Measurements from ENCODE around the gene POU2F3. TPM values are rescaled to one million over a fixed set of nuclear protein-coding genes. Genes with fewer than 3 reads are reported as not detected.

POU2F3 gene
- total and polyA plus RNA-seq, 2 of the 13 experiments (the other 11 are each of a cell fraction or from before 2014, with no cell fraction given) = not detected

DNA sequence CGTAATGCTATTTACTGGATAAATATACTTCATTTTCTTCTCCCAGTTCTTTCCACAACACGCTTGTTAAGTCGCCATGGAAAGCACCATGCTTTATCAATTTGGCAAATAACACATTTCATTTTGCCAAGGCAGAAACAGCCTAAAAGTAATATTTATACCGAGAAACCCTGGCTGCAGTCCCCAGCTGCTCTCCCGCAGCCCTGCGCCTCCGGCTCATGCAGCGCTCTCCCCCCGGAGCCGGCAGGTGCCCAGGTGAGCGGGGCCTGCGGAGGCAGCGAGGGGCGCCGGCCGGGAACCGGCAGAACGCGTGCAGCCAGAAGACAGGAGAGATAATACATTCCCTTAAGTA lies 95.6 kb downstream of the POU2F3 start:
- ChIA-PET POLR2A (interaction anchor here (1.0 to 2.5 kb wide), 10 partner anchors 11 to 150 kb away, joined by 3 to 11 read pairs (median 4); partner anchors contain the start of gene TLCD5), CTCF (ENCODE audit: low intra/inter-chr PET ratio, low total read pairs) (interaction anchor here (1.1 to 1.6 kb wide), 2 partner anchors 96 to 176 kb away, joined by 4 to 6 read pairs; partner anchors contain the start of gene GRIK4)
- Histone ChIP-seq H4K20me1 (ENCODE audit: insufficient read depth, low read length) (peaks cover 12% of the 10 kb centered on the region), H3K4me1 (ENCODE audit: insufficient read depth, low read length) (peaks cover 26% of the 10 kb centered on the region), H3K4me2 (ENCODE audit: low read depth, low read length) (peak overlapping the region; percentile 90), H3K27me3 (ENCODE audit: control insufficient read depth in 1 of 2, insufficient read depth in 2 of 2, low read length in 2 of 2) (no peaks in the 10 kb centered on the region; a peak in 1 of 5 replicates), H3K36me3 (replicated peaks in 1 of 2; ENCODE audit: control insufficient read depth in 1 of 2, insufficient read depth in 2 of 2, low read length in 2 of 2) (no peaks in the 10 kb centered on the region), H3K27ac (ENCODE audit: extremely low read length, insufficient read depth, low read length) (peak overlapping the region; percentile 86), H3K4me3 (replicated peaks in 1 of 3; ENCODE audit: insufficient read depth in 1 of 3, low read depth in 2 of 3, low read length in 3 of 3) (peak overlapping the region; percentile 80 to 96 (median 86)), H3K9ac (ENCODE audit: insufficient read depth, low read depth, low read length) (peak overlapping the region; percentile 84), H3K9me3 (ENCODE audit: low read length) (no peaks in the 10 kb centered on the region), H2AFZ (ENCODE audit: low read length) (peak overlapping the region; percentile 94), H3K79me2 (ENCODE audit: insufficient read depth, low read length) (peaks cover 39% of the 10 kb centered on the region)
- ATAC-seq (peak; percentile 46), DNase-seq (ENCODE audit: low spot score) (no peak), FAIRE-seq (no peak)
- 3% methylated on average over 3 of the region's 19 CpGs for WGBS (ENCODE audit: low lambda C conversion rate)
- in situ Hi-C loops (cut with HindIII; ENCODE audit: extremely low pct_ligation_motif_present, low pct_unique_long_range_greater_than_20kb) = loop anchor here (5.0 kb wide), 1 partner anchor 57 kb away; no protein-coding TSS in a partner anchor
- intact Hi-C loops (cut with micrococcal nuclease; ENCODE audit: unreplicated experiment) = loop anchor here (2.0 to 5.0 kb wide), 3 partner anchors 37 to 97 kb away; no protein-coding TSS in a partner anchor
- no TSS peak for BruUV-seq (replicated peaks)
- TF ChIP-seq KDM6A (CRISPR knock-in tag; IDR thresholded peaks at IDR 0.05; ENCODE audit: low read depth) = no peak
- TF ChIP-seq WIZ (CRISPR knock-in tag; IDR thresholded peaks at IDR 0.05) = no peak
- TF ChIP-seq RFX5 (IDR thresholded peaks at IDR 0.05; ENCODE audit: low read depth, low read length) = no peak
- no peak for TF ChIP-seq ZKSCAN5 (CRISPR knock-in tag; IDR thresholded peaks at IDR 0.05)
- TF ChIP-seq, protein P1, sequence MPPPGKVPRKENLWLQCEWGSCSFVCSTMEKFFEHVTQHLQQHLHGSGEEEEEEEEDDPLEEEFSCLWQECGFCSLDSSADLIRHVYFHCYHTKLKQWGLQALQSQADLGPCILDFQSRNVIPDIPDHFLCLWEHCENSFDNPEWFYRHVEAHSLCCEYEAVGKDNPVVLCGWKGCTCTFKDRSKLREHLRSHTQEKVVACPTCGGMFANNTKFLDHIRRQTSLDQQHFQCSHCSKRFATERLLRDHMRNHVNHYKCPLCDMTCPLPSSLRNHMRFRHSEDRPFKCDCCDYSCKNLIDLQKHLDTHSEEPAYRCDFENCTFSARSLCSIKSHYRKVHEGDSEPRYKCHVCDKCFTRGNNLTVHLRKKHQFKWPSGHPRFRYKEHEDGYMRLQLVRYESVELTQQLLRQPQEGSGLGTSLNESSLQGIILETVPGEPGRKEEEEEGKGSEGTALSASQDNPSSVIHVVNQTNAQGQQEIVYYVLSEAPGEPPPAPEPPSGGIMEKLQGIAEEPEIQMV (CRISPR knock-in tag; IDR thresholded peaks at IDR 0.05; ENCODE audit: low read depth) = no peak
- TF ChIP-seq, protein P2, sequence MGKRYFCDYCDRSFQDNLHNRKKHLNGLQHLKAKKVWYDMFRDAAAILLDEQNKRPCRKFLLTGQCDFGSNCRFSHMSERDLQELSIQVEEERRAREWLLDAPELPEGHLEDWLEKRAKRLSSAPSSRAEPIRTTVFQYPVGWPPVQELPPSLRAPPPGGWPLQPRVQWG (CRISPR knock-in tag; IDR thresholded peaks at IDR 0.05; ENCODE audit: borderline replicate concordance, low read depth) = no peak
- no peak for TF ChIP-seq RBM22 (optimal IDR thresholded peaks at IDR 0.05; ENCODE audit: low read length)
- no peak for TF ChIP-seq SRY (CRISPR knock-in tag; IDR thresholded peaks at IDR 0.05)
- TF ChIP-seq ZNF260 (CRISPR knock-in tag; IDR thresholded peaks at IDR 0.05; ENCODE audit: borderline replicate concordance, low read depth) = no peak
- no peak for TF ChIP-seq ZNF644 (CRISPR knock-in tag; IDR thresholded peaks at IDR 0.05; ENCODE audit: low read depth)
- TF ChIP-seq BCL6 (CRISPR knock-in tag; IDR thresholded peaks at IDR 0.05) = no peak
- TF ChIP-seq, protein P3, sequence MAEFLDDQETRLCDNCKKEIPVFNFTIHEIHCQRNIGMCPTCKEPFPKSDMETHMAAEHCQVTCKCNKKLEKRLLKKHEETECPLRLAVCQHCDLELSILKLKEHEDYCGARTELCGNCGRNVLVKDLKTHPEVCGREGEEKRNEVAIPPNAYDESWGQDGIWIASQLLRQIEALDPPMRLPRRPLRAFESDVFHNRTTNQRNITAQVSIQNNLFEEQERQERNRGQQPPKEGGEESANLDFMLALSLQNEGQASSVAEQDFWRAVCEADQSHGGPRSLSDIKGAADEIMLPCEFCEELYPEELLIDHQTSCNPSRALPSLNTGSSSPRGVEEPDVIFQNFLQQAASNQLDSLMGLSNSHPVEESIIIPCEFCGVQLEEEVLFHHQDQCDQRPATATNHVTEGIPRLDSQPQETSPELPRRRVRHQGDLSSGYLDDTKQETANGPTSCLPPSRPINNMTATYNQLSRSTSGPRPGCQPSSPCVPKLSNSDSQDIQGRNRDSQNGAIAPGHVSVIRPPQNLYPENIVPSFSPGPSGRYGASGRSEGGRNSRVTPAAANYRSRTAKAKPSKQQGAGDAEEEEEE (CRISPR knock-in tag; IDR thresholded peaks at IDR 0.05; ENCODE audit: borderline replicate concordance) = no peak
- peak; percentile 4; the same call in 1 of the 2 replicates for TF ChIP-seq SMAD3 (CRISPR knock-in tag; IDR thresholded peaks at IDR 0.05)
- no peak for TF ChIP-seq IRX3 (CRISPR knock-in tag; IDR thresholded peaks at IDR 0.05; ENCODE audit: borderline replicate concordance, low read depth)
- TF ChIP-seq ZNF839 (CRISPR knock-in tag; IDR thresholded peaks at IDR 0.05; ENCODE audit: borderline replicate concordance) = no peak
- TF ChIP-seq MTA1 (CRISPR knock-in tag; IDR thresholded peaks at IDR 0.05; ENCODE audit: borderline replicate concordance) = no peak
- TF ChIP-seq, protein P4, sequence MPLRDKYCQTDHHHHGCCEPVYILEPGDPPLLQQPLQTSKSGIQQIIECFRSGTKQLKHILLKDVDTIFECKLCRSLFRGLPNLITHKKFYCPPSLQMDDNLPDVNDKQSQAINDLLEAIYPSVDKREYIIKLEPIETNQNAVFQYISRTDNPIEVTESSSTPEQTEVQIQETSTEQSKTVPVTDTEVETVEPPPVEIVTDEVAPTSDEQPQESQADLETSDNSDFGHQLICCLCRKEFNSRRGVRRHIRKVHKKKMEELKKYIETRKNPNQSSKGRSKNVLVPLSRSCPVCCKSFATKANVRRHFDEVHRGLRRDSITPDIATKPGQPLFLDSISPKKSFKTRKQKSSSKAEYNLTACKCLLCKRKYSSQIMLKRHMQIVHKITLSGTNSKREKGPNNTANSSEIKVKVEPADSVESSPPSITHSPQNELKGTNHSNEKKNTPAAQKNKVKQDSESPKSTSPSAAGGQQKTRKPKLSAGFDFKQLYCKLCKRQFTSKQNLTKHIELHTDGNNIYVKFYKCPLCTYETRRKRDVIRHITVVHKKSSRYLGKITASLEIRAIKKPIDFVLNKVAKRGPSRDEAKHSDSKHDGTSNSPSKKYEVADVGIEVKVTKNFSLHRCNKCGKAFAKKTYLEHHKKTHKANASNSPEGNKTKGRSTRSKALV (CRISPR knock-in tag; IDR thresholded peaks at IDR 0.05) = no peak
- TF ChIP-seq THAP11 (CRISPR knock-in tag; IDR thresholded peaks at IDR 0.05) = no peak
- 0 out of 2 replicates have a peak, but pooled peaks have one; percentile 23 for TF ChIP-seq ARID2 (CRISPR knock-in tag; IDR thresholded peaks at IDR 0.05; ENCODE audit: borderline replicate concordance)
- TF ChIP-seq GZF1 (CRISPR knock-in tag; IDR thresholded peaks at IDR 0.05) = no peak
- no peak for TF ChIP-seq ZBTB8A (CRISPR knock-in tag; IDR thresholded peaks at IDR 0.05; ENCODE audit: borderline replicate concordance, low read depth)
